ENCODE measurements around the gene ZNF367. TPM values are rescaled to one million over a fixed set of nuclear protein-coding genes. Genes with fewer than 3 reads are reported as not detected.

The ZNF367 gene
- total and polyA plus RNA-seq, 2 donors (not counting 1 experiment from before 2014, with no cell fraction given), result 1.3 to 2.2 TPM

DNA sequence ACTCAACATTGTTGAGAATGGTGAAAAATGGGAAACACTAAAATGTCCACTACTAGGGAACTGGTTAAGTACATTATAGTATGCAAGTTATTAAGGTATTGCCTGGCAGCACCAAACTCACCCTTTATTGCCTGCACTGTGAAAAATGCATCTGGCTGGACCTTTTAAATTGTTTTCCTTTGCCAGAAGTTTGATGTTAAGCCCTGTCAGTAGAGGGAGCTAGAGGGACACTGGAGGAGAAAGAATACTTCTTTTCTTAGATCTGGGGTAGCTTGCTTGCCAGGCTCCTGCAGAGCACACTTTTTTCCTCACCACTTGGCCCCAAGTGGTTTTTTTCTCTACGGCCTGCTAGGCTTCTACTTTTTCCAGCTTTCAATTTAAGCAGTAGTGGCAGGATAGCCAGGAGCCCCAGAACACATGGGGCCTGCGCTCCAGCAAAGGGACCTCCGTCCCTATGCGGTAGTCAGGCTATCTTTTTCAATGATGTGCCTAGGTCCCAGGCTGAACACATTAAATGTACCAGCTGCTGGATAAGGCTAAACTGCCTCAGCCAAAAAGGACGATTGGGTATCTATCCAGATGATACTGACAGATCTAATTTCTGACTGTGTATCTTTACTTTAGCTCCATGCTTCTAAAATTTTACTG, 23.8 kb upstream of the ZNF367 start:
- ATAC-seq (ENCODE audit: low read depth), result no peak
- H3K9me3 Mint-ChIP-seq (ENCODE audit: insufficient read depth), result no peaks in the 10 kb centered on the region
- no peak overlapping the region for H3K27ac Mint-ChIP-seq

More for the DNA sequence above, 23.8 kb upstream of the ZNF367 start:
- Mint-ChIP-seq H3K4me3 (no peak overlapping the region), H3K4me1 (no peaks in the 10 kb centered on the region), H3K27me3 (no peaks in the 10 kb centered on the region)
- no peak overlapping the region for H3K4me2 ChIP-seq (replicated peaks; ENCODE audit: low read depth, low read length, poor library complexity, severe bottlenecking)
- H3K9ac ChIP-seq (ENCODE audit: low read length), result no peak overlapping the region
- TF ChIP-seq CTCF (IDR thresholded peaks at IDR 0.05), result no peak
- no peak for TF ChIP-seq EZH2 (IDR thresholded peaks at IDR 0.05; ENCODE audit: borderline replicate concordance, insufficient read depth, low read depth, low read length, poor library complexity, severe bottlenecking)
- WGBS (ENCODE audit: insufficient coverage), result 96% methylated on average over 5 of the region's 5 CpGs
- no peaks in the 10 kb centered on the region for H4K20me1 ChIP-seq (ENCODE audit: control insufficient read depth, insufficient read depth, low read length, poor library complexity, severe bottlenecking)
- H3K79me2 ChIP-seq (ENCODE audit: control insufficient read depth, insufficient read depth, low read length), result no peaks in the 10 kb centered on the region
- DNase-seq, result no peak
- no peak overlapping the region for H3K4me3 ChIP-seq (ENCODE audit: control extremely low read depth in 1 of 5, extremely low read depth in 1 of 5, insufficient read depth in 1 of 5, low read depth in 2 of 5, low read length in 4 of 5)
- no peak overlapping the region for H2AFZ ChIP-seq (ENCODE audit: insufficient read depth, low read depth, low read length, poor library complexity, severe bottlenecking)
- H3K36me3 ChIP-seq (replicated peaks in 1 of 2; ENCODE audit: control extremely low read depth in 1 of 2, control insufficient read depth in 1 of 2, extremely low read depth in 1 of 2, insufficient read depth in 2 of 2, low read length in 1 of 2), result no peaks in the 10 kb centered on the region
- no peaks in the 10 kb centered on the region for H3K9me3 ChIP-seq (ENCODE audit: control extremely low read depth in 1 of 3, control insufficient read depth in 2 of 3, insufficient read depth in 1 of 3, low read length in 2 of 3)
- ChIA-PET CTCF (interaction anchor here (0.7 to 1.3 kb wide), 2 partner anchors 10 to 225 kb away, joined by 3 to 4 read pairs; no protein-coding TSS in a partner anchor), POLR2A (no interaction called here)
- no peaks in the 10 kb centered on the region for H3K27me3 ChIP-seq (replicated peaks in 1 of 4; ENCODE audit: control extremely low read depth in 1 of 4, control insufficient read depth in 3 of 4, insufficient read depth in 4 of 4, low read length in 3 of 4)
- H3K4me1 ChIP-seq (ENCODE audit: control insufficient read depth in 2 of 2, insufficient read depth in 2 of 2, low read length in 2 of 2), result no peaks in the 10 kb centered on the region
- intact Hi-C loops (cut with micrococcal nuclease), result loop anchor here (10.0 kb wide), 1 partner anchor 413 kb away; the partner anchor contains the start of gene ZNF782
- no peak overlapping the region for H3K27ac ChIP-seq (ENCODE audit: low read length in 2 of 2)

Data from B cell (primary cell).